ENCODE data around the gene HEXIM1.

HEXIM1 gene, protein sequence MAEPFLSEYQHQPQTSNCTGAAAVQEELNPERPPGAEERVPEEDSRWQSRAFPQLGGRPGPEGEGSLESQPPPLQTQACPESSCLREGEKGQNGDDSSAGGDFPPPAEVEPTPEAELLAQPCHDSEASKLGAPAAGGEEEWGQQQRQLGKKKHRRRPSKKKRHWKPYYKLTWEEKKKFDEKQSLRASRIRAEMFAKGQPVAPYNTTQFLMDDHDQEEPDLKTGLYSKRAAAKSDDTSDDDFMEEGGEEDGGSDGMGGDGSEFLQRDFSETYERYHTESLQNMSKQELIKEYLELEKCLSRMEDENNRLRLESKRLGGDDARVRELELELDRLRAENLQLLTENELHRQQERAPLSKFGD

DNA sequence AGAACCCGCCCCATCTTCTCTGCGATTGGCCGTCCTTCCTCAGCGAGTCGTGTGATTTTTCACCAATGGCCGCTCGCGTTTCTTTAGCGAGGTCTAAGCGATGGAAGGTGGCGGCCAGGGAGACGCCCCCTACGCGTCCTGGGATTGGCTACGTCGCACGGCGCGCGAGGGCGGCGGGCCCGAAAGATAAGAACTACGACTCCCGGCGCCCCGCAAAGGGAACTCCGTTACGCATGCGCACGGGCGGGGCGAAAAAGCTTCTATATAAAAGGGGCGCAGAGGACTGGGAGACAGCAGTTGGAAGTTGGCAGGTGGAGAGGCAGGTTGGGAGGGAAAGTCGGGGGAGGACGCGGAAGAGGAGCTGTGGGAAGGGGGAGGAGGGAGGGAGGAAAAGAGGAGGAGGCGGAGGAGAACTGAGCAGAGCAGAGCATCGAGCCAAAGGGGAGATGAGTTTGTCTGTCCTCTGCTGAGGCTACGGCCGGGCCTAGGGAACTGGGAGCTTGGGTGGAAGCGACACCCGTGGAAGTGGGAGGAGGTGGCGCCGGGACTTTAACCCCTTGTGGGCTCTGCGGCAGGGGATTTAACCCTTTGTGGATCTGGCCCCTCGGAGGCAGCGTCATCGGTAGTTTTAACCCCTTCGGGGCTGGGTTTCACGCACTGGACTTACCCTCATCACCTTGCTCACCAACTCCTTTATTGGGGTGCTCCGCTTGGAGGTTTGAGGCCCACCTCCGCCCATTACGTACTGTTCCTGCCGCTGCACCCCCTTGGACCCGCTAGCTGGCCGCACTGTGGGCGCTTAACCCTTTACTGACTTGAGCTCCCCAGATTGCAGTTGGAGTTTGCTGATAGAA is at the start of gene HEXIM1:
Gene HEXIM1, plus strand, starts transcription at position 293 of the 854 bp plus-strand sequence. CDS start 716 bp downstream, outside the sequence.
- H3K9me3 ChIP-seq (ENCODE audit: control insufficient read depth, low read length), result no peaks in the 10 kb centered on the region
- peaks cover 38% of the 10 kb centered on the region for H3K4me1 ChIP-seq (ENCODE audit: control insufficient read depth, insufficient read depth, low read length)
- peak within 1 kb of the TSS; percentile 99 for H3K9ac ChIP-seq (ENCODE audit: low read length)
- H3K36me3 ChIP-seq (ENCODE audit: control insufficient read depth, insufficient read depth, low read length, severe bottlenecking), result no peaks in the 10 kb centered on the region
- peak within 1 kb of the TSS; percentile 98 for H3K4me3 ChIP-seq (ENCODE audit: low read length)
- DNase-seq (ENCODE audit: low read depth), result peak; percentile 100
- no peaks in the 10 kb centered on the region for H3K27me3 ChIP-seq (replicated peaks; ENCODE audit: control insufficient read depth, insufficient read depth, low read length)

DNA sequence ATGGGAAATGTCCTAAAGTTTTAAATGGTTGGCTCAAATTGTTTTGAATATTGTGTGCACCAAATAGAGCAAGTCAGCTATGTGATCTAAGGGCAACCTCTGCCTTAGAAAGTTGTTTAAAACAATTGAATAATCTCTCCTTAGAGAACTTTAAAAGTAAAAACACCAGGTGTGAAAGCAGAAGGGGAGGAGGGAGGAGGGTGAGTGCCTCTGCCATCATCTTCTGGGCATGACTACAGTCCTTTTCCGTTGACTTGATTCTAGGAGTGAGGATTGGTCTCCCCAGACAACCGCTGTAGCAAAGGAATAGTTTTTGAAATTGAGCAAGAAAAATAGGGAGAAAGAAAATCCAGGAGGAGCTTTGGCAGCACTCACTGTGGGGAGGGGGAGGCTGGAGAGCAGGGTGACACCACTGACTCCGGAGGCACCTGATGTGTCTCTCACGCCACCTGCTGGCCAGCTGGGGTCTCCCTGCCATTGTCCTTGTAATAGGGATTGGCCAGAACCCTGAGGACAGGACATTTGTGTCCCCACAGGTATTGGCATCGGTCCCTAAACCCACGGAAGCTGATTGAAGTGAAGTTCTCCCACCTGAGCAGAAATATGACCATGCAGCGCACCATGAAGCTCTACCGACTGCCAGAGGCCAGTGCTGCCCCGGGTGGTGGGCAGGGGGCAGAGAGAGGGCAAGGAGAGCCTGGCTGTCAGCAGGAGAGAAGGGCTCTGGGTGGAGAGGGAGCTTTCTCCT is 49.2 kb upstream of the HEXIM1 start:
- H3K9me3 ChIP-seq (ENCODE audit: control insufficient read depth, low read length), result no peaks in the 10 kb centered on the region
- H3K4me1 ChIP-seq (ENCODE audit: control insufficient read depth, insufficient read depth, low read length), result peaks cover 57% of the 10 kb centered on the region
- no peaks in the 10 kb centered on the region for H3K27me3 ChIP-seq (replicated peaks; ENCODE audit: control insufficient read depth, insufficient read depth, low read length)
- H3K9ac ChIP-seq (ENCODE audit: low read length), result peak overlapping the region; percentile 66
- no peak overlapping the region for H3K4me3 ChIP-seq (ENCODE audit: low read length)
- H3K36me3 ChIP-seq (ENCODE audit: control insufficient read depth, insufficient read depth, low read length, severe bottlenecking), result peaks cover 80% of the 10 kb centered on the region
- peak; percentile 94 for DNase-seq (ENCODE audit: low read depth)

DNA sequence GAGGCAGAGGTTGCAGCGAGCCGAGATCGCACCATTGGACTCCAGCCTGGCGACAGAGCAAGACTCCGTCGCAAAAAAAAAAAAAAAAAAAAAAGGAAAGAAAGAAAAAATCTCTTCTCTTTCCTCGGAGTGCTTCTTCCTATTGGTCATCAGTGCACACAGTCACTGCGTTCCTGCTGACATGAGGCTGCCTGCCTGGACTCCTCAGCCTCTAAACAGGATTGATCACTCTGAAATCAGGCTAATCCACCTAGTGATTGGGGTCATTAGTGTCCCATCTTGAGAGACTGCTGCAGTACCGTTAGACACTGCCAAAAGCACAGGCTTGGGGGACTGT is 46.8 kb upstream of the HEXIM1 start:
- Histone ChIP-seq H3K27me3 (replicated peaks; ENCODE audit: control insufficient read depth, insufficient read depth, low read length) (no peaks in the 10 kb centered on the region), H3K36me3 (ENCODE audit: control insufficient read depth, insufficient read depth, low read length, severe bottlenecking) (peaks cover 81% of the 10 kb centered on the region), H3K9me3 (ENCODE audit: control insufficient read depth, low read length) (no peaks in the 10 kb centered on the region), H3K9ac (ENCODE audit: low read length) (peak overlapping the region; percentile 81), H3K4me1 (ENCODE audit: control insufficient read depth, insufficient read depth, low read length) (peaks cover 64% of the 10 kb centered on the region), H3K4me3 (ENCODE audit: low read length) (no peak overlapping the region)
- no peak for DNase-seq (ENCODE audit: low read depth)

DNA sequence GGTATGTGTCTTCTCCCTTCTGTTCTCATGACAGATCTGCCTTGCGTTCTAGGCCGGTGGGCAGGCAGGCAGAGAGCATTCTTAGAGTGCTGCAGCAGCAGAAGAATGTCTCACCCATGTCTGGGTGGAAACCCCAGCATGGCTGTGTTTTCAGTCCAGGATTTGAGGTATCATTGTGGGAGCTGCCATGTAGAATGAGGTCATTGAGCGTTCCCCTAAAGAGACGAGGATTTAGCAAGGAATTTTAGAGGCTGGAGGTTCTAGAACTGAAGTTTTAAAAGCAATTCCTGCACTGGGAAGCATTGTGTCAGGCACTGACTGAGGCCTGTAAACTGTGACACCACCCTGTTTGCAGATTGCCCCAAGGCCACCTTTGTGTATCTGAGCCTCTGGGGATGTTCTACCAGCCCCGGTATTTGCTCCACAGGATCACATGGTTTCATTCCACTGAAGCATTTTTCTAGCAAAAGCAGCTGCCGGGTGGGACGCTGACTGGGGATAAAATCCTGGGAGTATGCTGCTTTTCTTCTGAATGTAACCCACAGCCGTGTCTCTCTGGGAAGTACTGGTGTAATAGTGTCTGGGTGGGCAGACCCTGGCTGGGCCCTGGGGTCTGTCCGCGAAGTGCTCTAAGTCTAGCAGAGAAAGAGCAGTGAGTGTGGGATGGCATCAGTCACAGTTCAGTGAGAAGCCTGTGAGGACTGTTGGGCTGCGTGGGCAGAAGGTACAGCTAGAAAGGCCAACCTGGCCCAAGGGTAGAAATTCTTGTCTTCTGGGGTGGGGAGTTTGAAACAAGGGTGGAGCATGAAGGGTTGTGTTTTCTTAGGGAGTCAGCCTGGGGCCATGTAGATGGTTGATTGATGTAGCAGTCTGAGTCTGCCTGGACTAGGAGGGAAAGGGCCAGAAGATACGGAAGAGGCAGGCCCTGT is 46.1 kb upstream of the HEXIM1 start:
- peak; percentile 78 for DNase-seq (ENCODE audit: low read depth)
- Histone ChIP-seq H3K4me3 (ENCODE audit: low read length) (no peak overlapping the region), H3K4me1 (ENCODE audit: control insufficient read depth, insufficient read depth, low read length) (peaks cover 59% of the 10 kb centered on the region), H3K27me3 (replicated peaks; ENCODE audit: control insufficient read depth, insufficient read depth, low read length) (no peaks in the 10 kb centered on the region), H3K9me3 (ENCODE audit: control insufficient read depth, low read length) (no peaks in the 10 kb centered on the region), H3K9ac (ENCODE audit: low read length) (peak overlapping the region; percentile 81), H3K36me3 (ENCODE audit: control insufficient read depth, insufficient read depth, low read length, severe bottlenecking) (peaks cover 81% of the 10 kb centered on the region)

DNA sequence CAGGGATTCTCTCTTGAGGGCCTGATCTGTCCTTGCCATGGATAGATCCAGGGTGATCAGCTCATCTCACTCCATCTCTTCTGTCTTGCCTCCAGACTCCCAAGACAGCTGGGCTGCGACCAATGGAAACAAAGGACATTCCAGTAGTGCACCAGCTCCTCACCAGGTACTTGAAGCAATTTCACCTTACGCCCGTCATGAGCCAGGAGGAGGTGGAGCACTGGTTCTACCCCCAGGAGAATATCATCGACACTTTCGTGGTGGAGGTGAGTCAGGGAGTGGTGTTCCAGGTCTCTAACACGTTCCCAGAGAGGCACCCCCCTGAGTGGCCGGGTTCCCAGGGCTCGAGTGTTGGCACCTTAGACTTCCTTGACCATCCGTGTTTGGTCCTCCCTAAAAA is 45.4 kb upstream of the HEXIM1 start:
- Histone ChIP-seq H3K9me3 (ENCODE audit: control insufficient read depth, low read length) (no peaks in the 10 kb centered on the region), H3K27me3 (replicated peaks; ENCODE audit: control insufficient read depth, insufficient read depth, low read length) (no peaks in the 10 kb centered on the region), H3K4me1 (ENCODE audit: control insufficient read depth, insufficient read depth, low read length) (peaks cover 52% of the 10 kb centered on the region), H3K4me3 (ENCODE audit: low read length) (no peak overlapping the region), H3K9ac (ENCODE audit: low read length) (peak overlapping the region; percentile 81), H3K36me3 (ENCODE audit: control insufficient read depth, insufficient read depth, low read length, severe bottlenecking) (peaks cover 81% of the 10 kb centered on the region)
- no peak for DNase-seq (ENCODE audit: low read depth)

DNA sequence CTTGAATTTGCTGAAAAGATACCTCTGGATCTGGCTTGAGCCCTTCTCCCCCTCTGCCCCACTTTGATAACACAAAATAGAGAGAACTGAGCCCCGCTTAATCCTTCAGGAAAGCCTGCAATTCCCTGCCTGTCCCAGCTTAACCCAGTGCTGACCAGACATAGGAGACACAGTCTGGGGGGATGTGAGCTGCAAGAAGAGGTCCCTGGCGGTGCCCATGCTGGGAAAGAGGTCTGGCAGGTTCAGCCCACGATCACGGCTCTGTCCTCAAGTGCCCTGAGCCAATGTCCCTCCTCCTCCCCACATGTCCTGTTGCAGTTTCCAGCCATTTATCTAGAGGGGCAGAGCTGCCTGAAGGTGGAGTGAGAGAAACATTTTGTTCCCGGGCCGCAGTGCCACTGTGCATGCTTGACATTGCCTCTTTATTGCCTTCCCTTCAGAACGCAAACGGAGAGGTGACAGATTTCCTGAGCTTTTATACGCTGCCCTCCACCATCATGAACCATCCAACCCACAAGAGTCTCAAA is 44.9 kb upstream of the HEXIM1 start:
- no peaks in the 10 kb centered on the region for H3K27me3 ChIP-seq (replicated peaks; ENCODE audit: control insufficient read depth, insufficient read depth, low read length)
- no peaks in the 10 kb centered on the region for H3K9me3 ChIP-seq (ENCODE audit: control insufficient read depth, low read length)
- peaks cover 47% of the 10 kb centered on the region for H3K4me1 ChIP-seq (ENCODE audit: control insufficient read depth, insufficient read depth, low read length)
- no peak for DNase-seq (ENCODE audit: low read depth)
- H3K9ac ChIP-seq (ENCODE audit: low read length), result peak overlapping the region; percentile 29
- H3K4me3 ChIP-seq (ENCODE audit: low read length), result no peak overlapping the region
- peaks cover 81% of the 10 kb centered on the region for H3K36me3 ChIP-seq (ENCODE audit: control insufficient read depth, insufficient read depth, low read length, severe bottlenecking)

DNA sequence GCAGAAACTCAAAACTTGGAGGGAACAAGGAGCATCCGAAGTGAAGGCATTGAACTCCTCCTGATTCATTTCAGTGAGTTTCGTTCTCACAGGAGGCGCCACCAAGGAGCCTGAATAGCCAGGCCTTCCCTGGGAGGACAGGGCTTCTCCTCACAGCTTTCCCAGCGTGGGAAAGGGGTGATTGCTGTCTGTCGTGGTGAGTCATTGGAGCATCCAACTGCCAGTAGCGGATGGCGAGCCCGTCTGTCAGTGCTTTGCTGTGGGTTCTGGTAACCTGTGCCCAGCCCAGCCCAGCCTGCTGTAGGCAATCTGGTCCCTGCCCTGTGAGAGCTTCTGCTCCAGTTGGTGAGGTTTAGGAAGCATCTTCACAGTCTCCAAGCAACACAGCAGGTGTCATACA is 44.2 kb upstream of the HEXIM1 start:
- Histone ChIP-seq H3K4me1 (ENCODE audit: control insufficient read depth, insufficient read depth, low read length) (peaks cover 41% of the 10 kb centered on the region), H3K27me3 (replicated peaks; ENCODE audit: control insufficient read depth, insufficient read depth, low read length) (no peaks in the 10 kb centered on the region), H3K9ac (ENCODE audit: low read length) (no peak overlapping the region), H3K36me3 (ENCODE audit: control insufficient read depth, insufficient read depth, low read length, severe bottlenecking) (peaks cover 84% of the 10 kb centered on the region), H3K9me3 (ENCODE audit: control insufficient read depth, low read length) (no peaks in the 10 kb centered on the region), H3K4me3 (ENCODE audit: low read length) (no peak overlapping the region)
- DNase-seq (ENCODE audit: low read depth), result no peak

DNA sequence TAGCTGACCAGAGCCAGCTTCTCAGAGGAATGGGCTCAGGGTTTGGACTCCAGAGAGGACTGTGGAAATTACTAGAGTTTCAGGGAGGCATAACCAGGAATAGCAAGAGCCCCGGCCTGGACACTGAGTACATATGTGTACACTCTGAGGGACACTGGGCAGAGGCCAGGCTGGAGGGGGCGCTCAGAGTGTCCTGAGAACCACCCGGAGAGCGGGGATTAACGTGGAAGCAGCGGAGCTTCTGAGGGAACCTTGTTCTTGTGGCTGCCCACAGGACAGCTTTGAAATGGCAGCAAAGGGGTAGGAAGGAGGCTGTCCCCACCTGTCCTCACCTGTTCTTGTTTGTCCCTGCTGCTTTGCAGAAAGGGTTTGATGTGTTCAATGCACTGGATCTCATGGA is 43.8 kb upstream of the HEXIM1 start:
- H3K4me3 ChIP-seq (ENCODE audit: low read length), result no peak overlapping the region
- H3K27me3 ChIP-seq (replicated peaks; ENCODE audit: control insufficient read depth, insufficient read depth, low read length), result no peaks in the 10 kb centered on the region
- DNase-seq (ENCODE audit: low read depth), result no peak
- peaks cover 82% of the 10 kb centered on the region for H3K36me3 ChIP-seq (ENCODE audit: control insufficient read depth, insufficient read depth, low read length, severe bottlenecking)
- no peaks in the 10 kb centered on the region for H3K9me3 ChIP-seq (ENCODE audit: control insufficient read depth, low read length)
- H3K4me1 ChIP-seq (ENCODE audit: control insufficient read depth, insufficient read depth, low read length), result peaks cover 41% of the 10 kb centered on the region
- H3K9ac ChIP-seq (ENCODE audit: low read length), result no peak overlapping the region

DNA sequence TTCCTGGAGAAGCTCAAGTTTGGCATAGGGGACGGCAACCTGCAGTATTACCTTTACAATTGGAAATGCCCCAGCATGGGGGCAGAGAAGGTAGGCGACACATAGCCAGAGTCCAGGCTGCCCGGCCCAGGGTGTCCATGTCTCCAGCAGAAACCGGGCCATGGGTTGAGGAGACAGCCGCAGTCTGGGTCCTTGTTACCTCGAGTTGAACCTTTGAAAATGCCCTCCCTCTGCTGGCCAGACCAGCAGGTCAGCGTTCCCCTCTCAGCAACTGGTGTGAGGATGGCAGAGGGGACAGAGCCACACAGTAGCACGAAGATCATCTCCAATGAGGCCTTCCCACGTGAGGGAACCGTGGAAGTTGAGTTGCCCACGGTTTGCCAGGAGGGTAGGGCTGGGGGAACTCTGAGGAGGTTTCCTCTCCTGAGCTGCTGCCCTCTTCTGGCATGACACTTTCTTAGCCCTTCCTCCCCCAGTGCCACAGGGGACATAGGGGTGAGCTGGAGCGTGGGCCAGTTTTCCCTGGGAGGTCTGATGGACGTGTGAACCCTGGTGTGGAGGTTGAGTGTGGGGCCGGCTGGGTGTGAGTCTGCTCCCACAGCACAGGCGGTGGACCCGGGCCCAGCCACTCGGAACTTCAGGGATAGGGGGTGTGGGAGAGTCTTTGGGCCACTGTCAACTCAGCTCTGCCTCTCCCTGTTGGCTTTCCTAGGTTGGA is 43.2 kb upstream of the HEXIM1 start:
- no peak overlapping the region for H3K4me3 ChIP-seq (ENCODE audit: low read length)
- H3K27me3 ChIP-seq (replicated peaks; ENCODE audit: control insufficient read depth, insufficient read depth, low read length), result no peaks in the 10 kb centered on the region
- H3K4me1 ChIP-seq (ENCODE audit: control insufficient read depth, insufficient read depth, low read length), result peaks cover 41% of the 10 kb centered on the region
- no peak for DNase-seq (ENCODE audit: low read depth)
- peaks cover 77% of the 10 kb centered on the region for H3K36me3 ChIP-seq (ENCODE audit: control insufficient read depth, insufficient read depth, low read length, severe bottlenecking)
- peak overlapping the region; percentile 29 for H3K9ac ChIP-seq (ENCODE audit: low read length)
- H3K9me3 ChIP-seq (ENCODE audit: control insufficient read depth, low read length), result no peaks in the 10 kb centered on the region

DNA sequence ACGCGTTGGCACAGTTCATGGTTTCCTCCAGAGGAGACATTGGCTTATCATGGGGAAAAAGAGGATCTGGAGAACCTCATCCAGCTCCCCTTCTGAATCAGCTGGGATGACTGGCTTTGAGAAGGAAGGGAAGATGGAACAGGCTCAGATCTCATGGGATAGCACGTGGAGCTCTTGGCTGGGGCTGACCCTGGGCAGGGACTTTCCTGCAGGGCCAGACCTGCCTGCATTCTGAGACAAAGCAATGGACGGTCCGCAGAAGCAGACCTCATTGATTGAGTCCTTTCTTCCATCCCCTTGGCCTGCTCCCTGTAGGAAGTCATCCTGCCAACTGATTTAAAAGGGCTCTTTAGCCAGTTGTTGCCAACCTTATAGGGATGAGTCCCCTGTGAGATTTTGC is 42.2 kb upstream of the HEXIM1 start:
- Histone ChIP-seq H3K9me3 (ENCODE audit: control insufficient read depth, low read length) (no peaks in the 10 kb centered on the region), H3K4me3 (ENCODE audit: low read length) (no peak overlapping the region), H3K36me3 (ENCODE audit: control insufficient read depth, insufficient read depth, low read length, severe bottlenecking) (peaks cover 76% of the 10 kb centered on the region), H3K27me3 (replicated peaks; ENCODE audit: control insufficient read depth, insufficient read depth, low read length) (no peaks in the 10 kb centered on the region), H3K4me1 (ENCODE audit: control insufficient read depth, insufficient read depth, low read length) (peaks cover 49% of the 10 kb centered on the region), H3K9ac (ENCODE audit: low read length) (peak overlapping the region; percentile 28)
- DNase-seq (ENCODE audit: low read depth), result no peak
